NB4 (cell line): ENCODE data around the gene CHI3L1.
A peak's percentile ranks its signal among the peaks of the same experiment; 100 is the strongest.

ENCODE experiments used
- DNase-seq: peaks from one replicate; pipeline ENCODE4 v3.0.0; 2010; ENCODE audit warnings: low read depth
- H3K4me3 ChIP-seq: one replicate; pipeline ENCODE4 v1.5.1; 2011; ENCODE audit warnings: mild to moderate bottlenecking, low read depth, low read length, moderate library complexity
- CTCF ChIP-seq: IDR thresholded peaks from one replicate; pipeline ENCODE4 v1.5.1; 2012; ENCODE audit warnings: low read depth, low read length
- MAX ChIP-seq: IDR thresholded peaks from 2 replicates; pipeline ENCODE4 v1.6.1; 2011; ENCODE audit warnings: low read depth, low read length
- MYC ChIP-seq: IDR thresholded peaks from 2 replicates; pipeline ENCODE4 v1.6.1; 2011; ENCODE audit warnings: low read depth, low read length
- POLR2A ChIP-seq: IDR thresholded peaks from 2 replicates; pipeline ENCODE4 v1.6.1; 2011; ENCODE audit warnings: mild to moderate bottlenecking; ENCODE audit not compliant: insufficient read length; ENCODE audit errors: extremely low read depth

Gene CHI3L1

GRCh38 chr1:203150511-203151297 lies 35.8 kb downstream of the CHI3L1 start:
- H3K4me3 ChIP-seq: no peak overlapping the region
- TF ChIP-seq MAX (no peak), CTCF (no peak), MYC (no peak), POLR2A (no peak)
- no peak for DNase-seq

- TF ChIP-seq CTCF: no peak
- no peak for TF ChIP-seq MAX
- no peak for TF ChIP-seq POLR2A
- TF ChIP-seq MYC: no peak
- DNase-seq: no peak
- H3K4me3 ChIP-seq: no peak overlapping the region
These were observed 37.2 kb downstream of the CHI3L1 start for GRCh38 chr1:203149188-203149840.

GRCh38 chr1:203148579-203148978 lies 37.9 kb downstream of the CHI3L1 start:
- DNase-seq: no peak
- no peak overlapping the region for H3K4me3 ChIP-seq
- TF ChIP-seq MAX (no peak), MYC (no peak), POLR2A (no peak), CTCF (no peak)

- no peak for DNase-seq
- H3K4me3 ChIP-seq: no peak overlapping the region
- TF ChIP-seq MYC: no peak
- no peak for TF ChIP-seq MAX
- TF ChIP-seq CTCF: peak; percentile 30
- no peak for TF ChIP-seq POLR2A
These were observed 38.4 kb downstream of the CHI3L1 start for GRCh38 chr1:203148127-203148526.

GRCh38 chr1:203147376-203147775 lies 39.1 kb downstream of the CHI3L1 start:
- no peak overlapping the region for H3K4me3 ChIP-seq
- no peak for DNase-seq

More at GRCh38 chr1:203147376-203147775, 39.1 kb downstream of the CHI3L1 start:
- no peak for TF ChIP-seq MAX
- no peak for TF ChIP-seq MYC
- no peak for TF ChIP-seq POLR2A
- no peak for TF ChIP-seq CTCF
